Suprapubic skin (tissue), 4 donors: Measurements from ENCODE around the gene IARS1.

Experiments used
- EP300 ChIP-seq: sonication (generic); formaldehyde crosslinking; IDR thresholded peaks from one replicate; pipeline ENCODE4 v1.6.1; 2017; ENCODE audit warnings: antibody characterized with exemption
- POLR2A ChIP-seq, 2 donors: fragments of 450-650 bp; IDR thresholded peaks; one replicate each; pipeline ENCODE4 v1.6.1; 2017; ENCODE audit warnings: antibody characterized with exemption in 2 of 2, mild to moderate bottlenecking in 2 of 2, moderate library complexity in 2 of 2
- POLR2AphosphoS5 ChIP-seq, 3 donors: sonication (generic); formaldehyde crosslinking; IDR thresholded peaks; one replicate each; pipeline ENCODE4 v1.6.1; 2017; ENCODE audit warnings: antibody characterized with exemption in 3 of 3
- TF ChIP-seq, protein P1 (sequence below), 2 donors: fragments of 200-600 bp in 1 of 2; fragments of 450-650 bp in 1 of 2; sonication (generic) in 1 of 2; IDR thresholded peaks; one replicate each; pipeline ENCODE4 v1.5.1; 2016 to 2019; ENCODE audit warnings: antibody characterized with exemption in 2 of 2, mild to moderate bottlenecking in 1 of 2, moderate library complexity in 1 of 2

DNA sequence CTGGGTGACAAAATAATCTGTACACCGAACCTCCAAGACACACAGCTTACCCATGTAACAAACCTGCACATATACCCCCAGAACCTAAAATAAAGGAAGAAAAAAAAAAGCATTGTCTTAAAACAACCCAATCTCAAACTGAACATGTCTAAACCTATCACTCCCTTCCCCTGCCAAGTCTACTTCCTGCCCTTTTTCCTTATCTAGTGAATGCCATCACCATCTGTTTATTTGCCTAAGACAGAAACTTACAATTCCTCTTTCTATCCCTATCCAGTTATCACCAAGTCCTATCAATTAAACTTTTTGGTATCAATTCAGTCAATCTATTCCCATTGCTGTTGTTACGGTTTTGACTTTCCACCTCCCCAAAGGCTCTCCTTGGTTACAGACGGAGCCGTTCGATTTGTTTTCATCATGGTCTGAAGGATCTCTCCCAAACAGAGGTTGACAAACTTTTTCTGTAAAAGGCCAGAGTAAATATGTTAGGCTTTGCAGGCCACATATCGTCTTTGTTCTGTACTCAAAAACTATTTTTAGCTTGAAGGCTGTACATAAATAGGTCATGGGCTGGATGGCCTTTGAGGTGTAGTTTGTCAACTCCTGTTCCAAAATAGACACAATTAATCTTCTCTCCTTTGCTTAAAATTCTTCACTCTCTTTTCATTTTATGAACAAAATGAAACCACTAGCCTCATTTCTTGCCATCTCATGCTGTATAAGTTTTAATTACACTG, 19.6 kb upstream of the IARS1 start:
- TF ChIP-seq, protein P1, sequence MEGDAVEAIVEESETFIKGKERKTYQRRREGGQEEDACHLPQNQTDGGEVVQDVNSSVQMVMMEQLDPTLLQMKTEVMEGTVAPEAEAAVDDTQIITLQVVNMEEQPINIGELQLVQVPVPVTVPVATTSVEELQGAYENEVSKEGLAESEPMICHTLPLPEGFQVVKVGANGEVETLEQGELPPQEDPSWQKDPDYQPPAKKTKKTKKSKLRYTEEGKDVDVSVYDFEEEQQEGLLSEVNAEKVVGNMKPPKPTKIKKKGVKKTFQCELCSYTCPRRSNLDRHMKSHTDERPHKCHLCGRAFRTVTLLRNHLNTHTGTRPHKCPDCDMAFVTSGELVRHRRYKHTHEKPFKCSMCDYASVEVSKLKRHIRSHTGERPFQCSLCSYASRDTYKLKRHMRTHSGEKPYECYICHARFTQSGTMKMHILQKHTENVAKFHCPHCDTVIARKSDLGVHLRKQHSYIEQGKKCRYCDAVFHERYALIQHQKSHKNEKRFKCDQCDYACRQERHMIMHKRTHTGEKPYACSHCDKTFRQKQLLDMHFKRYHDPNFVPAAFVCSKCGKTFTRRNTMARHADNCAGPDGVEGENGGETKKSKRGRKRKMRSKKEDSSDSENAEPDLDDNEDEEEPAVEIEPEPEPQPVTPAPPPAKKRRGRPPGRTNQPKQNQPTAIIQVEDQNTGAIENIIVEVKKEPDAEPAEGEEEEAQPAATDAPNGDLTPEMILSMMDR (IDR thresholded peaks at IDR 0.05) = no peak
- TF ChIP-seq POLR2A (IDR thresholded peaks at IDR 0.05) (no peak), EP300 (no peak), POLR2AphosphoS5 (IDR thresholded peaks at IDR 0.05) (no peak)
